NCI-H446 (cell line): ENCODE results near the gene HLA-E.
"Not testable (repeated sequence)": the region's sequence is repeated elsewhere in the genome, so short reads cannot be mapped to it uniquely, and the experiment has no call there.

ENCODE experiments used
- DNase-seq, 2 experiments: peaks; one replicate each; lab custom pipeline; 2025; lab: John Stamatoyannopoulos, UW

HLA-E gene

GRCh38 chr6:30489081-30490025, at the start of gene HLA-E:
HLA-E (plus strand) TSS chr6:30489509; CDS start chr6:30489532, 23 bp downstream.
- DNase-seq: peak; percentile 87 to 95

- DNase-seq: no peak
Observed at GRCh38 chr6:30441171-30441570, 48.1 kb upstream of the HLA-E start.

- no peak for DNase-seq
Observed at GRCh38 chr6:30443657-30444450, 45.5 kb upstream of the HLA-E start.

- no peak for DNase-seq
Observed at GRCh38 chr6:30444451-30444742, 44.9 kb upstream of the HLA-E start.

- DNase-seq: no peak
Observed at GRCh38 chr6:30446259-30446658, 43.0 kb upstream of the HLA-E start.

GRCh38 chr6:30447237-30447636, 42.1 kb upstream of the HLA-E start:
- DNase-seq: no peak

GRCh38 chr6:30450548-30450908, 38.8 kb upstream of the HLA-E start:
- DNase-seq: no peak

- DNase-seq: no peak
Observed at GRCh38 chr6:30450909-30451841, 38.1 kb upstream of the HLA-E start.

- no peak for DNase-seq
Observed at GRCh38 chr6:30452736-30453507, 36.4 kb upstream of the HLA-E start.

GRCh38 chr6:30453508-30454116, 35.7 kb upstream of the HLA-E start:
- peak; percentile 15 to 75 for DNase-seq

GRCh38 chr6:30459145-30459544, 30.2 kb upstream of the HLA-E start:
- no peak for DNase-seq

GRCh38 chr6:30461055-30461454, 28.3 kb upstream of the HLA-E start:
- no peak for DNase-seq

GRCh38 chr6:30462482-30462881, 26.8 kb upstream of the HLA-E start:
- no peak for DNase-seq

- no peak for DNase-seq
Observed at GRCh38 chr6:30463242-30463641, 26.1 kb upstream of the HLA-E start.

GRCh38 chr6:30463651-30464618, 25.4 kb upstream of the HLA-E start:
- no peak for DNase-seq

- DNase-seq: no peak
Observed at GRCh38 chr6:30465595-30466306, 23.6 kb upstream of the HLA-E start.

GRCh38 chr6:30470968-30471367, 18.3 kb upstream of the HLA-E start:
- no peak for DNase-seq

GRCh38 chr6:30475116-30475515, 14.2 kb upstream of the HLA-E start:
- DNase-seq: not testable (repeated sequence)

GRCh38 chr6:30480536-30481156, 8.7 kb upstream of the HLA-E start:
- DNase-seq: no peak
